Measurements from ENCODE around the gene GRHPR. TPM values are rescaled to one million over a fixed set of nuclear protein-coding genes. Genes with fewer than 3 reads are reported as not detected.
A peak's percentile ranks its signal among the peaks of the same experiment; 100 is the strongest.

Gene GRHPR
- total RNA-seq, 1 experiment from 2014 or later, result 133 TPM

- DNase-seq (ENCODE audit: low read depth), result no peak
These were observed 24.0 kb upstream of the GRHPR start for GRCh38 chr9:37398464-37399025.

GRCh38 chr9:37399336-37399735, 23.2 kb upstream of the GRHPR start:
- DNase-seq (ENCODE audit: low read depth), result no peak

- no peak for DNase-seq (ENCODE audit: low read depth)
These were observed 17.9 kb upstream of the GRHPR start for GRCh38 chr9:37404590-37404989.

GRCh38 chr9:37405350-37405749, 17.1 kb upstream of the GRHPR start:
- no peak for DNase-seq (ENCODE audit: low read depth)

- DNase-seq (ENCODE audit: low read depth), result no peak
These were observed 16.6 kb upstream of the GRHPR start for GRCh38 chr9:37405764-37406380.

- no peak for DNase-seq (ENCODE audit: low read depth)
These were observed 15.7 kb upstream of the GRHPR start for GRCh38 chr9:37406603-37407401.

GRCh38 chr9:37407468-37407867, 15.0 kb upstream of the GRHPR start:
- peak; percentile 29 for DNase-seq (ENCODE audit: low read depth)

GRCh38 chr9:37408933-37409710, 13.4 kb upstream of the GRHPR start:
- no peak for DNase-seq (ENCODE audit: low read depth)

GRCh38 chr9:37410354-37410861, 12.1 kb upstream of the GRHPR start:
- no peak for DNase-seq (ENCODE audit: low read depth)

- peak; percentile 62 for DNase-seq (ENCODE audit: low read depth)
These were observed 11.3 kb upstream of the GRHPR start for GRCh38 chr9:37410969-37411785.

GRCh38 chr9:37412431-37413151, 9.9 kb upstream of the GRHPR start:
- DNase-seq (ENCODE audit: low read depth), result peak; percentile 99

GRCh38 chr9:37413311-37413710, 9.2 kb upstream of the GRHPR start:
- peak; percentile 93 for DNase-seq (ENCODE audit: low read depth)

- DNase-seq (ENCODE audit: low read depth), result no peak
These were observed 8.0 kb upstream of the GRHPR start for GRCh38 chr9:37414503-37414943.

GRCh38 chr9:37415011-37415719, 7.3 kb upstream of the GRHPR start:
- peak; percentile 86 for DNase-seq (ENCODE audit: low read depth)

GRCh38 chr9:37417252-37417803, 5.2 kb upstream of the GRHPR start:
- no peak for DNase-seq (ENCODE audit: low read depth)

GRCh38 chr9:37417857-37418618, 4.5 kb upstream of the GRHPR start:
- DNase-seq (ENCODE audit: low read depth), result peak; percentile 20

GRCh38 chr9:37419204-37419603, 3.3 kb upstream of the GRHPR start:
- DNase-seq (ENCODE audit: low read depth), result no peak
